Keratinocyte (primary cell): ENCODE results near the gene LDLRAD4.

ENCODE experiments used
- EZH2 ChIP-seq: IDR thresholded peaks from one replicate; pipeline ENCODE4 v1.6.1; 2012; ENCODE audit warnings: inconsistent platforms, mild to moderate bottlenecking, low read length, moderate library complexity
- TF ChIP-seq, protein P1 (sequence below), 3 experiments: IDR thresholded peaks in 1 of 3; conservative IDR thresholded peaks in 1 of 3; optimal IDR thresholded peaks in 1 of 3; 2 replicates in 2 of 3; 3 replicates in 1 of 3; pipeline versions ENCODE3 to v1.5.1; 2011; ENCODE audit warnings: low read length in 3 of 3, mild to moderate bottlenecking in 3 of 3, moderate library complexity in 2 of 3, control low read depth in 1 of 3, inconsistent platforms in 1 of 3; ENCODE audit not compliant: insufficient read depth in 2 of 3; ENCODE audit errors: extremely low read depth in 1 of 3

GRCh38 chr18:13584825-13585224 is 366.3 kb downstream of the LDLRAD4 start:
- TF ChIP-seq, protein P1, sequence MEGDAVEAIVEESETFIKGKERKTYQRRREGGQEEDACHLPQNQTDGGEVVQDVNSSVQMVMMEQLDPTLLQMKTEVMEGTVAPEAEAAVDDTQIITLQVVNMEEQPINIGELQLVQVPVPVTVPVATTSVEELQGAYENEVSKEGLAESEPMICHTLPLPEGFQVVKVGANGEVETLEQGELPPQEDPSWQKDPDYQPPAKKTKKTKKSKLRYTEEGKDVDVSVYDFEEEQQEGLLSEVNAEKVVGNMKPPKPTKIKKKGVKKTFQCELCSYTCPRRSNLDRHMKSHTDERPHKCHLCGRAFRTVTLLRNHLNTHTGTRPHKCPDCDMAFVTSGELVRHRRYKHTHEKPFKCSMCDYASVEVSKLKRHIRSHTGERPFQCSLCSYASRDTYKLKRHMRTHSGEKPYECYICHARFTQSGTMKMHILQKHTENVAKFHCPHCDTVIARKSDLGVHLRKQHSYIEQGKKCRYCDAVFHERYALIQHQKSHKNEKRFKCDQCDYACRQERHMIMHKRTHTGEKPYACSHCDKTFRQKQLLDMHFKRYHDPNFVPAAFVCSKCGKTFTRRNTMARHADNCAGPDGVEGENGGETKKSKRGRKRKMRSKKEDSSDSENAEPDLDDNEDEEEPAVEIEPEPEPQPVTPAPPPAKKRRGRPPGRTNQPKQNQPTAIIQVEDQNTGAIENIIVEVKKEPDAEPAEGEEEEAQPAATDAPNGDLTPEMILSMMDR (optimal IDR thresholded peaks at IDR 0.05 in 1 of 3, IDR thresholded peaks at IDR 0.05 in 1 of 3, conservative IDR thresholded peaks at IDR 0.05 in 1 of 3; ENCODE audit: extremely low read depth in 1 of 3, insufficient read depth in 2 of 3, low read length in 3 of 3): no peak
- no peak for TF ChIP-seq EZH2
